HFF-Myc (cell line): ENCODE results near the gene PRIM2.
"Not testable (repeated sequence)": the region's sequence is repeated elsewhere in the genome, so short reads cannot be mapped to it uniquely, and the experiment has no call there.

Experiments
- DNase-seq: peaks from one replicate; pipeline ENCODE4 v3.0.0-alpha.2; 2011; ENCODE audit warnings: low read depth; ENCODE audit errors: extremely low read depth
- H3K4me3 ChIP-seq: replicated peaks from 2 replicates; pipeline ENCODE4 v1.5.1; 2011; ENCODE audit warnings: low read depth, mild to moderate bottlenecking, control low read depth, low read length

The PRIM2 gene

DNA sequence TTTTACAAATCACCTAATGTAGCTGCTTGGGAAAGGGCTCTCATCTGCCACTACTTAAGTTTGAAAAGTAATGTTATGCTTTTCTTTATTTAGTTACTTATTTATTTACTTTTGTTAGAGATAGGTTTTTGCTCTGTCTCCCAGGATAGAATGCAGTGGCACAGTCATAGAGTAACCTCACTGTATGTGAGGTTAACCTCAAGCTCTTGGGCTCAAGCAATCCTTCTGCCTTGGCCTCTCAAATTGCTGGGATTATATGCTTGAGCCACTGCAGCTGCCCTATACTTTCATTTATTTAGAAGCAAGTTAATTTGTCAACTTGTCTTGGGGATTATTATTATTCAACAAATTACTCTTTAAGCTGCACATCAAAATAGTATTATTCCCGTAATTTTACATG lies 255.4 kb downstream of the PRIM2 start:
- not testable (repeated sequence) for DNase-seq, H3K4me3 ChIP-seq

DNA sequence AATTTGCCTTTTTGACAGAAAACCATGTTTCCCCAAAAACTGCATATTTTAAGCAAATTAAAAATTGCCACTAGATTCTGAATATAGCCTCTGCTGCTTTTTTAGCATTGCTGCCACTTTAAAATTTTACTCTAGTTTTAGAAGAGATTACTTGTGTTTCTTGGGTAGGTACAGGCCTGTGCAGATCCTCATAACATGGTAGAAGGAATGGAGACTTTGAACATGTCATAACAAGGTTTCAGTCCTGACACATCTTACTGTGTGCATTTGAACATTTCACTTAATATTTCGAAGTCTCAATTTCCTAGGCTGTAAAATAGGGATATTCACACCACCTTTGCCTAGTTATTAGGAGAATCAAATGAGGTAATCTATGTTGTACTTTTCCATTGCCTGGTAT lies 259.6 kb downstream of the PRIM2 start:
- not testable (repeated sequence) for H3K4me3 ChIP-seq, DNase-seq

GRCh38 chr6:57579489-57579888 lies 262.1 kb downstream of the PRIM2 start:
- H3K4me3 ChIP-seq, DNase-seq: not testable (repeated sequence)

DNA sequence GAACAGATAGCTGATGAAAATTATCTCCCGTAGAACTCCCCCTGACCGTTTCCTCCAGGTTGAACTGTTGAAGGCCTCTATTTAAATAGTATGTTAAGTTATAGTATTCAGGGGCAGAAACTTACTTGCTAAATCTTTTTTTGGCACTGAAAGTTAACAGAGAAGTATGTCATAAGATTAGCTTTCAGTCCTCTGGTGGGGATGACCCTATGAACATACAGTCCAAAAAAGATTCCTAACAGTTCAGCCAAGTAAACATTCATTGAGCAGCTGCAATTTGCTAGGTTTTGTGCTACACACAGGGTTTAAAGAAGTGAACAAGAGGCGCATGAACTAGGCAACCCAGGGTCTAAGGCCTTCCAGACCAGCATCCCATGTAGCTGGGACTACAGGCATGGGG lies 264.2 kb downstream of the PRIM2 start:
- not testable (repeated sequence) for H3K4me3 ChIP-seq, DNase-seq

DNA sequence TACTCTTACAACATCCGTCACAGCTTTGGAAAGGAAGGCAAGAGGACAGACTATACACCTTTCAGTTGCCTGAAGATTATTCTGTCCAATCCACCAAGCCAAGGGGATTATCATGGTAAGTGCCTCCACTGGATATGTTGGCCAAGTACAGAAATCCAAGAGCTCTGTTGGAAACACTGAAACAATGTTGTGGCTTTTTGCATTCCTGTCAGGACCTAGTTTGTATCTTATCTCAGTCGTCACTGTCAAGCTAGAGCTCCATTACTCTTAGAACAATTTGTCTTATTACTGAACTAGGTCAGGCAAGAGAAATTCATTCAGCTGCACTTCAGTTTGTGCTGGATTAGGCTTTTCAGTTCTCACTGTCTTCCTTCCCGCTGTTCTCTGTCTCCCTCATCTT lies 283.7 kb downstream of the PRIM2 start:
- not testable (repeated sequence) for H3K4me3 ChIP-seq, DNase-seq

GRCh38 chr6:57605303-57605702 lies 287.9 kb downstream of the PRIM2 start:
- H3K4me3 ChIP-seq, DNase-seq: not testable (repeated sequence)

DNA sequence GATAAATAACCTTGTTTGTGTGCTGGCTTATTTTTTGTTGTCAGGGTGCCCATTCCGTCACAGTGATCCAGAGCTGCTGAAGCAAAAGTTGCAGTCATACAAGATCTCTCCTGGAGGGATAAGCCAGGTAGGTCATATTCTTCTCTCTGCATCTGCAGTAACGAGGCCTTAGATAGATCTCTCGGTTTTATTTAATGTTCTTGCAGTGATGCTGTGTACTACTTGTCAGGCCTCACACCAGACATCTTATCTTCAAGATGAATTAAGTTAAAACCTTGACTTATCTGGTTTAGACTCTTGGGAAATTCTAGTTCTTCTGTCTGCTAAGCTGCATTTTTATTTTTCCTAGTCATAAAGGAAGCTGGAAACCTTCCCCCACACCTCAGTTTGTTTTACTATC lies 288.9 kb downstream of the PRIM2 start:
- not testable (repeated sequence) for DNase-seq

GRCh38 chr6:57610612-57611011 lies 293.2 kb downstream of the PRIM2 start:
- H3K4me3 ChIP-seq, DNase-seq: not testable (repeated sequence)

More for the DNA sequence above, 288.9 kb downstream of the PRIM2 start:
- H3K4me3 ChIP-seq, result not testable (repeated sequence)

DNA sequence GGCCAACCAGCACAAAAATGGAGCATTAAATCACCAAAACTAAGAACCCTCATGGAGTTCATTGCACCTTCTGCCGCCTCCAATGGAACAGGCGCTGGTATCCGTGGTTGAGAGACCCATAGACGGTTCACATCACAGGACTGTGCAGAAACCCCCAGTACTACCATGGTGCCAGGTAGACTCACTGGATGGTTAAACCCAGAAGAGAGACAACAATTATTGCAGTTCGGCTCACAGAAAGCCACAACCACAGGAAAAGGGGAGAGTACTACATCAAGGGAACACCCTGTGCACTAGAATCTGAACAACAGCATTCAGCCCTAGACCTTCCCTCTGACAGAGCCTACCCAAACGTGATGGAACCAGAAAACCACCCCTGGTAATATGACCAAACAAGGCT lies 301.5 kb downstream of the PRIM2 start:
- not testable (repeated sequence) for DNase-seq

GRCh38 chr6:57631773-57632172 lies 314.3 kb downstream of the PRIM2 start:
- not testable (repeated sequence) for H3K4me3 ChIP-seq, DNase-seq

More for the DNA sequence above, 301.5 kb downstream of the PRIM2 start:
- not testable (repeated sequence) for H3K4me3 ChIP-seq

DNA sequence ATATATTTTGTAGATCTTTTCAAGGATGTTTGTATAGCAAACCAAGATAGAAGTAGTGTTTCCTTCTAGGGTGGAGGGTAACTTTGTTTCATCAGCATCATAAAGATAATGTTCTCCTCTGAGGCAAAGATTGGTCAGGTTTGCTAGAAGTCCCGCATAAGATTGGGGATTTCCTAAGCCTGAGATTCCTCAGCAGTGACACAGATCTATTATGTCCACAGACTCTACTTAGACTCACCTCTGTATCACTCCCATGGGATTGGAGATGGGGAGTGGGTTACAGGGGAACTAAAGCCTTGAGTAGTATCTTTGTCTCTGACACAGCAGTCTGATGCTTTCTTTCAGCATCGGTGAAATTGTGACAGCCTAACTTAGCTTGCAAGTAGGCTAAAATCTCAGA lies 341.1 kb downstream of the PRIM2 start:
- H3K4me3 ChIP-seq, DNase-seq: not testable (repeated sequence)

- not testable (repeated sequence) for DNase-seq, H3K4me3 ChIP-seq
These were observed 342.4 kb downstream of the PRIM2 start for GRCh38 chr6:57659794-57660193.

DNA sequence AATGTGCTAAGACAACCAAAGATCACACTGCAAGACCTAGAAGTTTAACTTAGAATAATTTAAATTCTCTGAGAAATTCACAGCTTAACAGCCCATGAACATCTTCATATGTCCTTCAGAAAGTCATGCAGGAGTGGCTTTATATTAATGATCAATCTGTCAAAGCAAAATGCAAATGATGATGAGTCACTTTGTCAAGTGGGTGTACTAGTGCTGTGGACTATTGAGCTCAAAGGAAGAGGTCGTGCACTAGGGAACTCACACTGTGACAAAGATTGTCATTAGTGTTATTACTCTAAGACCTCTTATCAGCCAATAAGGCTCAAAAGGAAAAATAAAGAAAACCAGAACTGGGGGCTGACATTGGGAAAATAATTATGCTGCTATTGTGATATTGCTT lies 343.5 kb downstream of the PRIM2 start:
- DNase-seq, H3K4me3 ChIP-seq: not testable (repeated sequence)

DNA sequence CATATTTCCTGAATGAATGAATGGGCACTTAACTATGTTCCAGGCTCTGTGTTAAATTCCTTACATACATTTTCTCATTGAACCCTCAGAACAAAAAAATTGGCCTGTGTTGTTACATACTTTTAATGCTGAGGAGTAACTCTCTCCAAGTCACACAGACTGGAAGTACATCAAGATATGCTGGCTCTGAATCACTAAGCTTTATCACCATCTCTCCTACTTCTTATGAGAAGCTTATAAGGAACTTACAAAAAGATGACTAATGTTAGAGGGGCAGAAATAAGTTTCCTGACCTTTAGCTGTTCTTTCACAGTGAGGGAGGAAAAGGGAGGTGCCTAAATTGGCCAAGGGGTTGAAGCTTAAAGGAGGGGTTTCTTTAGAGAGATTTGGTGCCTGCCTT lies 350.7 kb downstream of the PRIM2 start:
- H3K4me3 ChIP-seq, DNase-seq: not testable (repeated sequence)

- not testable (repeated sequence) for H3K4me3 ChIP-seq, DNase-seq
These were observed 353.8 kb downstream of the PRIM2 start for GRCh38 chr6:57671237-57671636.
